ENCODE results near the gene NALCN.

The NALCN gene

DNA sequence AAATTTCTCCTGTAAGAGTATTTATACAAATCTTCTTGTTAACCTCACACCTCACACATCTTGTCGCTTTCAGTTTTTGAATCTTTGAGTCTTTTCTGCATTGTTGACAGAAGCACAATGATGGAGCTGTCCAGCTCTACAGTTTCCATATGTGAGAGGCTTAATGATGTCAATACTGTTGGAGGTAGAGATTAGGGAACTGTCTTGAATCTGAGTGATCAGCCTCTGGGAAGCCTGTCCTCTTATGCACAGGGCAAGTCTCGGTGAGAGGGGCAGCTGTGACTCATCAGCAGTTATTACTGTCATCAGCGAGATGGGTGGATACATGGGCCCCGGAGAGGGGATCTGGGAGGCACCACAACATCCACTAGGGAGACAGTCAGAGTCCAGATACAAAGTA lies 31.5 kb upstream of the NALCN start:
- H2BK5ac ChIP-seq (ENCODE audit: low read length), result no peak overlapping the region
- H3K23ac ChIP-seq (ENCODE audit: low read length), result no peak overlapping the region
- no CpG with 5 or more reads among the region's 4 CpGs for WGBS (ENCODE audit: extremely low coverage, insufficient coverage, low lambda C conversion rate)
- peak; percentile 4 for DNase-seq
- no peak overlapping the region for H4K8ac ChIP-seq (ENCODE audit: low read depth, low read length)
- no peak overlapping the region for H3K18ac ChIP-seq (ENCODE audit: low read length)
- H3K4me1 ChIP-seq (ENCODE audit: control insufficient read depth, low read depth, low read length), result no peaks in the 10 kb centered on the region
- no peaks in the 10 kb centered on the region for H3K79me2 ChIP-seq (ENCODE audit: control insufficient read depth, insufficient read depth, low read length)
- no peaks in the 10 kb centered on the region for H3K79me1 ChIP-seq (ENCODE audit: low read length)
- H4K5ac ChIP-seq (ENCODE audit: low read length), result no peak overlapping the region
- no peak overlapping the region for H2AK5ac ChIP-seq (ENCODE audit: low read length)
- H3K27ac ChIP-seq (ENCODE audit: low read depth, low read length), result no peak overlapping the region
- no peaks in the 10 kb centered on the region for H3K27me3 ChIP-seq (ENCODE audit: insufficient read depth, low read length, poor library complexity)
- H3K4me2 ChIP-seq (ENCODE audit: low read length), result no peak overlapping the region
- H2BK120ac ChIP-seq (ENCODE audit: low read depth, low read length), result no peak overlapping the region
- H2BK15ac ChIP-seq (replicated peaks; ENCODE audit: low read depth), result no peak overlapping the region
- H3K9ac ChIP-seq (ENCODE audit: low read length), result no peak overlapping the region
- H3K4me3 ChIP-seq (ENCODE audit: low read length), result no peak overlapping the region
- no peaks in the 10 kb centered on the region for H3K36me3 ChIP-seq (ENCODE audit: control insufficient read depth, insufficient read depth, low read length)
- H3K56ac ChIP-seq (ENCODE audit: low read length), result no peak overlapping the region
- H3K4ac ChIP-seq (ENCODE audit: low read depth, low read length), result no peak overlapping the region

- Histone ChIP-seq H3K56ac (ENCODE audit: low read length) (no peak overlapping the region), H3K27me3 (ENCODE audit: insufficient read depth, low read length, poor library complexity) (no peaks in the 10 kb centered on the region), H3K23ac (ENCODE audit: low read length) (no peak overlapping the region), H4K8ac (ENCODE audit: low read depth, low read length) (no peak overlapping the region), H3K18ac (ENCODE audit: low read length) (no peak overlapping the region), H4K5ac (ENCODE audit: low read length) (no peak overlapping the region), H2AK5ac (ENCODE audit: low read length) (no peak overlapping the region), H3K4ac (ENCODE audit: low read depth, low read length) (no peak overlapping the region), H2BK120ac (ENCODE audit: low read depth, low read length) (no peak overlapping the region), H3K9ac (ENCODE audit: low read length) (no peak overlapping the region), H2BK15ac (replicated peaks; ENCODE audit: low read depth) (no peak overlapping the region), H3K36me3 (ENCODE audit: control insufficient read depth, insufficient read depth, low read length) (no peaks in the 10 kb centered on the region), H3K4me2 (ENCODE audit: low read length) (no peak overlapping the region), H3K27ac (ENCODE audit: low read depth, low read length) (no peak overlapping the region), H2BK5ac (ENCODE audit: low read length) (no peak overlapping the region), H3K4me1 (ENCODE audit: control insufficient read depth, low read depth, low read length) (no peaks in the 10 kb centered on the region), H3K79me2 (ENCODE audit: control insufficient read depth, insufficient read depth, low read length) (no peaks in the 10 kb centered on the region), H3K79me1 (ENCODE audit: low read length) (no peaks in the 10 kb centered on the region), H3K4me3 (ENCODE audit: low read length) (no peak overlapping the region)
- no CpG with 5 or more reads among the region's 3 CpGs for WGBS (ENCODE audit: extremely low coverage, insufficient coverage, low lambda C conversion rate)
- DNase-seq, result no peak
These were observed 18.2 kb upstream of the NALCN start for GRCh38 chr13:101434486-101434885.

GRCh38 chr13:101433895-101434294 lies 17.6 kb upstream of the NALCN start:
- H3K79me1 ChIP-seq (ENCODE audit: low read length), result no peaks in the 10 kb centered on the region
- H4K5ac ChIP-seq (ENCODE audit: low read length), result no peak overlapping the region
- no peak overlapping the region for H3K27ac ChIP-seq (ENCODE audit: low read depth, low read length)
- H3K56ac ChIP-seq (ENCODE audit: low read length), result no peak overlapping the region
- no peak overlapping the region for H3K4me2 ChIP-seq (ENCODE audit: low read length)
- no peak for DNase-seq
- no peaks in the 10 kb centered on the region for H3K4me1 ChIP-seq (ENCODE audit: control insufficient read depth, low read depth, low read length)
- H3K36me3 ChIP-seq (ENCODE audit: control insufficient read depth, insufficient read depth, low read length), result no peaks in the 10 kb centered on the region
- H2BK120ac ChIP-seq (ENCODE audit: low read depth, low read length), result no peak overlapping the region
- no peak overlapping the region for H3K23ac ChIP-seq (ENCODE audit: low read length)
- H2AK5ac ChIP-seq (ENCODE audit: low read length), result no peak overlapping the region
- H3K4me3 ChIP-seq (ENCODE audit: low read length), result no peak overlapping the region
- no peak overlapping the region for H3K18ac ChIP-seq (ENCODE audit: low read length)
- H3K79me2 ChIP-seq (ENCODE audit: control insufficient read depth, insufficient read depth, low read length), result no peaks in the 10 kb centered on the region
- H3K4ac ChIP-seq (ENCODE audit: low read depth, low read length), result no peak overlapping the region
- no peak overlapping the region for H2BK15ac ChIP-seq (replicated peaks; ENCODE audit: low read depth)
- no peaks in the 10 kb centered on the region for H3K27me3 ChIP-seq (ENCODE audit: insufficient read depth, low read length, poor library complexity)
- H4K8ac ChIP-seq (ENCODE audit: low read depth, low read length), result no peak overlapping the region
- H3K9ac ChIP-seq (ENCODE audit: low read length), result no peak overlapping the region
- H2BK5ac ChIP-seq (ENCODE audit: low read length), result no peak overlapping the region

DNA sequence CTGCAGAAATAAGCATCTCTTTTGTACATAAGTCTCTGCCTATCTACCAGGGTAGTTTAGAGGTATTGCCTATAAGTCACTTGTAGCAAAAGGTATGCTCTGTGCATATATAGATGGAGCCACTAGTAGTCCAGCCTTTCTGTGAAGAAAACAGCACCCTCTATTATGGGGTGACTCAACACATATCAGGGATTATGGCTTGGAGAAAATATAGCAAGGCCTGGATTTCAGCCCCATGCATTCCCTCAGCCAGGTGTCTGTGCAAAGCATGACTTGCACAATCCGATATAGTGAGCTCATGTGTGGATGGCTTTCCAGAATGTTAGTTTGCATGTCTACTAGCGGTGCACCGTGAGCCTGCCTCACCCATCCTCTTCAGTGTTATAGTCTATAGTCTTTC lies 13.4 kb upstream of the NALCN start:
- Histone ChIP-seq H3K4ac (ENCODE audit: low read depth, low read length) (no peak overlapping the region), H3K36me3 (ENCODE audit: control insufficient read depth, insufficient read depth, low read length) (no peaks in the 10 kb centered on the region), H3K56ac (ENCODE audit: low read length) (no peak overlapping the region), H4K5ac (ENCODE audit: low read length) (no peak overlapping the region), H3K27ac (ENCODE audit: low read depth, low read length) (no peak overlapping the region), H3K27me3 (ENCODE audit: insufficient read depth, low read length, poor library complexity) (no peaks in the 10 kb centered on the region), H4K8ac (ENCODE audit: low read depth, low read length) (no peak overlapping the region), H3K79me1 (ENCODE audit: low read length) (no peaks in the 10 kb centered on the region), H3K4me1 (ENCODE audit: control insufficient read depth, low read depth, low read length) (no peaks in the 10 kb centered on the region), H3K9ac (ENCODE audit: low read length) (no peak overlapping the region), H3K4me3 (ENCODE audit: low read length) (no peak overlapping the region), H3K23ac (ENCODE audit: low read length) (no peak overlapping the region), H2BK120ac (ENCODE audit: low read depth, low read length) (no peak overlapping the region), H3K18ac (ENCODE audit: low read length) (no peak overlapping the region), H3K79me2 (ENCODE audit: control insufficient read depth, insufficient read depth, low read length) (no peaks in the 10 kb centered on the region), H3K4me2 (ENCODE audit: low read length) (no peak overlapping the region), H2AK5ac (ENCODE audit: low read length) (no peak overlapping the region), H2BK5ac (ENCODE audit: low read length) (no peak overlapping the region), H2BK15ac (replicated peaks; ENCODE audit: low read depth) (no peak overlapping the region)
- no CpG with 5 or more reads among the region's 3 CpGs for WGBS (ENCODE audit: extremely low coverage, insufficient coverage, low lambda C conversion rate)
- DNase-seq, result peak; percentile 11

- no peaks in the 10 kb centered on the region for H3K79me1 ChIP-seq (ENCODE audit: low read length)
- H2AK5ac ChIP-seq (ENCODE audit: low read length), result no peak overlapping the region
- no peak overlapping the region for H3K4me3 ChIP-seq (ENCODE audit: low read length)
- no peak overlapping the region for H3K18ac ChIP-seq (ENCODE audit: low read length)
- no peak overlapping the region for H2BK15ac ChIP-seq (replicated peaks; ENCODE audit: low read depth)
- H4K5ac ChIP-seq (ENCODE audit: low read length), result no peak overlapping the region
- peak; percentile 4 for DNase-seq
- no peak overlapping the region for H3K4me2 ChIP-seq (ENCODE audit: low read length)
- H3K4me1 ChIP-seq (ENCODE audit: control insufficient read depth, low read depth, low read length), result no peaks in the 10 kb centered on the region
- no peak overlapping the region for H2BK5ac ChIP-seq (ENCODE audit: low read length)
- H3K23ac ChIP-seq (ENCODE audit: low read length), result no peak overlapping the region
- no peak overlapping the region for H3K27ac ChIP-seq (ENCODE audit: low read depth, low read length)
- H2BK120ac ChIP-seq (ENCODE audit: low read depth, low read length), result no peak overlapping the region
- H4K8ac ChIP-seq (ENCODE audit: low read depth, low read length), result no peak overlapping the region
- no CpG with 5 or more reads among the region's 10 CpGs for WGBS (ENCODE audit: extremely low coverage, insufficient coverage, low lambda C conversion rate)
- no peaks in the 10 kb centered on the region for H3K79me2 ChIP-seq (ENCODE audit: control insufficient read depth, insufficient read depth, low read length)
- no peaks in the 10 kb centered on the region for H3K36me3 ChIP-seq (ENCODE audit: control insufficient read depth, insufficient read depth, low read length)
- no peaks in the 10 kb centered on the region for H3K27me3 ChIP-seq (ENCODE audit: insufficient read depth, low read length, poor library complexity)
- no peak overlapping the region for H3K4ac ChIP-seq (ENCODE audit: low read depth, low read length)
- no peak overlapping the region for H3K9ac ChIP-seq (ENCODE audit: low read length)
- no peak overlapping the region for H3K56ac ChIP-seq (ENCODE audit: low read length)
These were observed 9.3 kb upstream of the NALCN start for GRCh38 chr13:101425623-101426022.

GRCh38 chr13:101425156-101425471 lies 8.8 kb upstream of the NALCN start:
- Histone ChIP-seq H4K8ac (ENCODE audit: low read depth, low read length) (no peak overlapping the region), H3K4me2 (ENCODE audit: low read length) (no peak overlapping the region), H3K79me1 (ENCODE audit: low read length) (no peaks in the 10 kb centered on the region), H3K4me3 (ENCODE audit: low read length) (no peak overlapping the region), H3K27ac (ENCODE audit: low read depth, low read length) (no peak overlapping the region), H3K4ac (ENCODE audit: low read depth, low read length) (no peak overlapping the region), H3K23ac (ENCODE audit: low read length) (no peak overlapping the region), H2BK5ac (ENCODE audit: low read length) (no peak overlapping the region), H2BK15ac (replicated peaks; ENCODE audit: low read depth) (no peak overlapping the region), H3K9ac (ENCODE audit: low read length) (no peak overlapping the region), H2BK120ac (ENCODE audit: low read depth, low read length) (no peak overlapping the region), H2AK5ac (ENCODE audit: low read length) (no peak overlapping the region), H3K4me1 (ENCODE audit: control insufficient read depth, low read depth, low read length) (no peaks in the 10 kb centered on the region), H3K36me3 (ENCODE audit: control insufficient read depth, insufficient read depth, low read length) (no peaks in the 10 kb centered on the region), H3K56ac (ENCODE audit: low read length) (no peak overlapping the region), H3K18ac (ENCODE audit: low read length) (no peak overlapping the region), H4K5ac (ENCODE audit: low read length) (no peak overlapping the region), H3K27me3 (ENCODE audit: insufficient read depth, low read length, poor library complexity) (no peaks in the 10 kb centered on the region), H3K79me2 (ENCODE audit: control insufficient read depth, insufficient read depth, low read length) (no peaks in the 10 kb centered on the region)
- DNase-seq, result no peak
- no CpG with 5 or more reads among the region's 3 CpGs for WGBS (ENCODE audit: extremely low coverage, insufficient coverage, low lambda C conversion rate)
